ENCODE measurements around the gene SRXN1.

DNA sequence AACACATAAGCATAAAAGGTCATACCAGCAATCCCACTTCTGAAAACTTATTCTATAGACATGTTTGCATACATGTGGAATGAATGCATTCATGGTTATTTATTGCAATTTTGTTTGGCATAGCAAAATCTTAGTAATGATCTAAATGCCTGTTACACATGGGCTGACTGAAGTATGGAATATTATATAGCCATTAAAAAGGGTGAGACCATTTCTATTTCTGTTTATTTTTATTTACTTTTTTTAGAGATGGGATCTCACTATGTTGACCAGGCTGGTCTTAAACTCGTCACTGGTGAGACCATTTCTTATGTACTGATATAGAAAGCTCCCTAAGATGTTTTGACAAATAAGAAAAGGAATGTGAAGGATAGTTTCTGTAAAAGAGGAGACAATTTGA is 36.9 kb upstream of the SRXN1 start:
- no peak for TF ChIP-seq POLR2A (IDR thresholded peaks at IDR 0.05; ENCODE audit: low read depth, low read length)
- no peak for TF ChIP-seq TAF1 (IDR thresholded peaks at IDR 0.05; ENCODE audit: borderline replicate concordance, low read depth, low read length)
- no peak for TF ChIP-seq POLR2AphosphoS5 (IDR thresholded peaks at IDR 0.05; ENCODE audit: low read depth, low read length)

All from GM12892 (cell line).